Glutamatergic neuron (in vitro differentiated cells): ENCODE measurements around the gene SIPA1L3. TPM values are rescaled to one million over a fixed set of nuclear protein-coding genes. Genes with fewer than 3 reads are reported as not detected.

Source experiments
- DNase-seq: peaks from one replicate; pipeline ENCODE4 v3.0.0; 2022
- H3K27ac Mint-ChIP-seq: one replicate; pipeline ENCODE4 v1.8.0; 2020; ENCODE audit warnings: mild to moderate bottlenecking, mixed read lengths, inconsistent platforms; ENCODE audit not compliant: unreplicated experiment
- H3K27me3 Mint-ChIP-seq: one replicate; pipeline ENCODE4 v1.8.0; 2020; ENCODE audit warnings: mild to moderate bottlenecking, moderate library complexity, mixed read lengths, inconsistent platforms; ENCODE audit not compliant: unreplicated experiment
- H3K36me3 Mint-ChIP-seq: one replicate; pipeline ENCODE4 v1.8.0; 2020; ENCODE audit warnings: mild to moderate bottlenecking, mixed read lengths, inconsistent platforms; ENCODE audit not compliant: unreplicated experiment
- H3K4me1 Mint-ChIP-seq: one replicate; pipeline ENCODE4 v1.8.0; 2020; ENCODE audit warnings: mild to moderate bottlenecking, low read depth, mixed read lengths, inconsistent platforms; ENCODE audit not compliant: unreplicated experiment
- H3K4me3 Mint-ChIP-seq: one replicate; pipeline ENCODE4 v1.8.0; 2020; ENCODE audit warnings: mild to moderate bottlenecking, mixed read lengths, inconsistent platforms; ENCODE audit not compliant: unreplicated experiment
- H3K9me3 Mint-ChIP-seq: one replicate; pipeline ENCODE4 v1.8.0; 2020; ENCODE audit warnings: mild to moderate bottlenecking, moderate library complexity, mixed read lengths, inconsistent platforms; ENCODE audit not compliant: unreplicated experiment
- total RNA-seq: library from RNA; stranded (reverse); fragmentation: NEBNext Ultra II Directional; extraction: Animal tissue kit (Norgen Biotek cat#: 25700); gene quantifications from one replicate; pipeline ENCODE4 v1.2.1, GENCODE V29; 2021; ENCODE audit not compliant: unreplicated experiment
- TF ChIP-seq, protein P1 (sequence below): fragments of 200-600 bp; sonication (generic); IDR thresholded peaks from one replicate; pipeline ENCODE4 v1.5.0; 2021; ENCODE audit not compliant: partially characterized antibody, unreplicated experiment

The SIPA1L3 gene
- total RNA-seq, 1 donor from 2014 or later = 97.7 TPM

DNA sequence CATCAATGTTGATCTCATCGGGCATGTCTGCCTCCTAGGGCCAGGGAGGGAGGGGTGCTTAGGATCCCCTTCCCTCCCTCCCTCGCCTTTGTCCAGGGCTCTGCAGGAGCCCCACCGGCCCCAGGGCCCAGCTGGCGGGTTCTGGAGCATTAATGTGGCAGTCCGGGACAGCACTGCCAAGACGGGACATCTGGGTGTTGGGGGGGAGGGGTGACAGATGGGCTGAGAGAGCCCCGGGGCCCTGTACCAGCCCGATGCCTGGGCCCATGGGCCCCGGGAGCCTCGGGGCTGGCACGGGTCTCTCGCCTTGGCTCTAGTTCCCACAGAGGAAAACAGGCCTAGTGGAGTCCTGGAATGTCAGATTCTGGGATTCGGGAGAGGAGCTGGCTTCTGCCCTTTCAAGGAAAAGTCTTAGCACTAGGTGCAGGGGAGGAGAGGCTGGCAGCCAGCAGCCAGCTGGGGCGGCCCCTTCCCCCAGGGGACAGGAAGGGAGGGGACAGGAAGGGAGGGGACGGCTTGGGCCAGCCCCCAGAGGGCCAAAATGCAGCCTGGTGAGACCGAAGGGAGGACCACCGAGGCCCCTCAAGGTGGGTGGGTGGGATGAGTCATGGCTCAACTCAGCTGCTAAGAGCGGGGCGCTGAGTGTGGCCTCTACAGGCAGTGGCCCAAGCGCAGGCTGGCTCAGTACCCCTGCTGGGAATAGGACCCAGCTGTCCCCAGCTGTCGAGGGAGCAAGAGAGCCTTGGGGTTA is 346.1 kb downstream of the SIPA1L3 start:
- Mint-ChIP-seq H3K4me1 (peaks cover 27% of the 10 kb centered on the region), H3K4me3 (peak overlapping the region; percentile 88), H3K36me3 (no peaks in the 10 kb centered on the region), H3K27me3 (peaks cover 43% of the 10 kb centered on the region), H3K9me3 (peaks cover 44% of the 10 kb centered on the region), H3K27ac (peak overlapping the region; percentile 100)
- TF ChIP-seq, protein P1, sequence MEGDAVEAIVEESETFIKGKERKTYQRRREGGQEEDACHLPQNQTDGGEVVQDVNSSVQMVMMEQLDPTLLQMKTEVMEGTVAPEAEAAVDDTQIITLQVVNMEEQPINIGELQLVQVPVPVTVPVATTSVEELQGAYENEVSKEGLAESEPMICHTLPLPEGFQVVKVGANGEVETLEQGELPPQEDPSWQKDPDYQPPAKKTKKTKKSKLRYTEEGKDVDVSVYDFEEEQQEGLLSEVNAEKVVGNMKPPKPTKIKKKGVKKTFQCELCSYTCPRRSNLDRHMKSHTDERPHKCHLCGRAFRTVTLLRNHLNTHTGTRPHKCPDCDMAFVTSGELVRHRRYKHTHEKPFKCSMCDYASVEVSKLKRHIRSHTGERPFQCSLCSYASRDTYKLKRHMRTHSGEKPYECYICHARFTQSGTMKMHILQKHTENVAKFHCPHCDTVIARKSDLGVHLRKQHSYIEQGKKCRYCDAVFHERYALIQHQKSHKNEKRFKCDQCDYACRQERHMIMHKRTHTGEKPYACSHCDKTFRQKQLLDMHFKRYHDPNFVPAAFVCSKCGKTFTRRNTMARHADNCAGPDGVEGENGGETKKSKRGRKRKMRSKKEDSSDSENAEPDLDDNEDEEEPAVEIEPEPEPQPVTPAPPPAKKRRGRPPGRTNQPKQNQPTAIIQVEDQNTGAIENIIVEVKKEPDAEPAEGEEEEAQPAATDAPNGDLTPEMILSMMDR = no peak
- peak; percentile 85 for DNase-seq

DNA sequence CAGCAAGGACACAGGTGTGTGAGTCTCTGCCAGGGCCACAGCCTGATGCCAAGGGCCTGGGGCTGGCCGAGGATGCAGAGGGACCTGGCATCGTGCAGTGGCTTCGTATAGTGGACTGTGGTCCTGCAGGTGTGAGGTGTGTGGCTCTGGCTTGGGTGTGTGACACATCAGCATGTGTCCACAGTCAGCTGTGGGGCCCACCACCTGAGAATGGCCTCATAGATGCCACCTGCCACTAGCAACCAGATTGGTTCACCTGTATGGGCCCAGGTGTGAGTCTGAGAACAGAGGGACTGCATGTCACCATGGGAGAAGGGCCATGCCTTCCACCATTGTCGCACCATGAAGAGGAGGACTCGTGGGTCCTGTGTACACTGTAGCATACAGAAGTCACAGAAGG is 346.8 kb downstream of the SIPA1L3 start:
- Mint-ChIP-seq H3K4me3 (peak overlapping the region; percentile 88), H3K27me3 (peaks cover 43% of the 10 kb centered on the region), H3K9me3 (peaks cover 44% of the 10 kb centered on the region), H3K4me1 (peaks cover 27% of the 10 kb centered on the region), H3K36me3 (no peaks in the 10 kb centered on the region), H3K27ac (peak overlapping the region; percentile 100)
- no peak for DNase-seq
- TF ChIP-seq, protein P1 = no peak

DNA sequence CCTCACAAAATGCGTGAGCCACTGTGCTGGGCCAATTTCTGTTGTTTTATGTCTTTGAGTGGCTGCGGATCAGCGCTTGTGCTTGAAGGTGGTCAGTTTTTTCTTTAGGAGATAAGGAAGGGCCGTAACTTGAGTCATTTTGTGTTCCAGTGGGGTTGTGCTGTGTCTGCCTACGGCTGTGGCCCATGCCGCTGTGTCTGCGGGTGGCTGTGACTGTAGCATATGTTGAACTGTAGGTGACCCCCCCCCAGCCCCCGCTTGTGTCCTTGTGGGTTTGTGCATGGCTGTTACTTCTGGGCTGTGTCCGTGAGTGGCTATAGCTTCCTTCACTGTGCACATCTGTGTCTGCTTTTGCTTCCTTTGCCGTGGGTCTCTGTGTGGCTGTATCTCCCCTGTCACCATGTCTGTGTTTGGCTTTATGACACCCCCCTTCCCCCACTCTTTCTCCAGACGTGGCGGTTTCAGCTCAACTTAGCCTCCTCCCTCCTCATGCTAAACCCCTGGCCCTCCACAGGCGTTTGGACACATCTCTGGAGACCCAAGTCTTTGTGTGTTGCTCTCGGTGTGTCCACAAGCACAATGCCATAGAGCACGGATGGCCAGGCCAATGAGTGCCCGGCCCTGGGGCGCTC is 348.5 kb downstream of the SIPA1L3 start:
- Mint-ChIP-seq H3K27me3 (peaks cover 39% of the 10 kb centered on the region), H3K4me1 (peaks cover 25% of the 10 kb centered on the region), H3K36me3 (no peaks in the 10 kb centered on the region), H3K9me3 (peaks cover 41% of the 10 kb centered on the region), H3K27ac (peak overlapping the region; percentile 95), H3K4me3 (peak overlapping the region; percentile 88)
- TF ChIP-seq, protein P1 = no peak
- DNase-seq = peak; percentile 63

Other genes with a start within 250 kb of the SIPA1L3 start
- 12.7 TPM for gene ZNF607, start 187.4 kb upstream of the SIPA1L3 start, total RNA-seq
- gene ZNF573, start 127.6 kb upstream of the SIPA1L3 start, total RNA-seq = 12.2 TPM
- gene WDR87, start 614 bp upstream of the SIPA1L3 start, total RNA-seq = not detected